Measurements from ENCODE around the gene CENPF. TPM values are rescaled to one million over a fixed set of nuclear protein-coding genes. Genes with fewer than 3 reads are reported as not detected.
"Not testable (repeated sequence)": the region's sequence is repeated elsewhere in the genome, so short reads cannot be mapped to it uniquely, and the experiment has no call there.

CENPF gene
- total and polyA plus RNA-seq, 2 donors = 0.95 to 46.2 TPM

DNA sequence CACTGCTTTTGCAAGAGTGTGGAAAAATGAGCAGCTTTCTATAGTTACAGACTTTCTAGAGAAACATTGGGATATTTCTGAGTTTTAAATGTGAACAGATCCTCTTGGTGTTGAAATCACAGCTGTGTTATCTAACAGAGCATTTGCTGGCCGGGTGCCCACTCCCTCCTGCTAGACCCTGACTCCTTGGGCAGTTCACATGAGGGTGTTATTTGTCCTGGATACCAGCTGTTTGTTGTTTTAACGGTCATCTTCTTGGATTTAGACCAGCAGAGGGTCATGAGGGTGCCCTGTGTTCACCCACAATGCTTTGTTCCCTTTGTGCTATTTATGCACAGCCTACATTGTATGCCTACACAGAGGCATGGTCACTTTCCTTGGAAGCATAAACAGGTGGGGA is 67.1 kb downstream of the CENPF start:
- H3K27ac ChIP-seq (ENCODE audit: low read depth) = no peak overlapping the region
- no peaks in the 10 kb centered on the region for H3K36me3 ChIP-seq (ENCODE audit: insufficient read depth)
- no peak for DNase-seq (ENCODE audit: extremely low spot score)
- no peak overlapping the region for H3K4me3 ChIP-seq (ENCODE audit: low read depth, low read length)
- 14% methylated on average over 2 of the region's 2 CpGs for WGBS
- H3K4me1 ChIP-seq (ENCODE audit: insufficient read depth) = no peaks in the 10 kb centered on the region

- not testable (repeated sequence) for H3K27ac ChIP-seq (ENCODE audit: low read depth); H3K36me3 ChIP-seq (ENCODE audit: insufficient read depth); DNase-seq (ENCODE audit: extremely low spot score); H3K4me3 ChIP-seq (ENCODE audit: low read depth, low read length); H3K4me1 ChIP-seq (ENCODE audit: insufficient read depth)
- WGBS = 84% methylated on average over 26 of the region's 29 CpGs
These were observed 70.0 kb downstream of the CENPF start for GRCh38 chr1:214673029-214673428.

DNA sequence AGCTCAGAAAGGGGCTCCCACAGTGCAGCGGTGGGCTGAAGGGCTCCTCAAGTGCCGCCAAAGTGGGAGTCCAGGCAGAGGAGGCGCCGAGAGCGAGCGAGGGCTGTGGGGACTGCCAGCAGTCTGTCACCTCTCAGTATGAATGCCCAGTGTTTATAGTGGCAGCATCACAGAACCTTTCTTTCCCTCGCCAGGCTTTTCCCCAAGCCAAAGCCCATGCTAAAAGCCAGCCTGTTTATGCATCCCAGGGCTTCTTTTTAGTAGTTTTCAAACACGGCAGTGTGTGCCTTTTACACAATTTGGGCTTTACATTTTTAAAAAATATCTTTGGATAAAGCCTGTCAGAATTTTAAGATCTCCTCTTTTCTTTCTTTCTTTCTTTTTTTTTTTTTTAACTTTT is 70.6 kb downstream of the CENPF start:
- WGBS = 83% methylated on average over 8 of the region's 8 CpGs
- H3K4me1 ChIP-seq (ENCODE audit: insufficient read depth) = no peaks in the 10 kb centered on the region
- DNase-seq (ENCODE audit: extremely low spot score) = no peak

DNA sequence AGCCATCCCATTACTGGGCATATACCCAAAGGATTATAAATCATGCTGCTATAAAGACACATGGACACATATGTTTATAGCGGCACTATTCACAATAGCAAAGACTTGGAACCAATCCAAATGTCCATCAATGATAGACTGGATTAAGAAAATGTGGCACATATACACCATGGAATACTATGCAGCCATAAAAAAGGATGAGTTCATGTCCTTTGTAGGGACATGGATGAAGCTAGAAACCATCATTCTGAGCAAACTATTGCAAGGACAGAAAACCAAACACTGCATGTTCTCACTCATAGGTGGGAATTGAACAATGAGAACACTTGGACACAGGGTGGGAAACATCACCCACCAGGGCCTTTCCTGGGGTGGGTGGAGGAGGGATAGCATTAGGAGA is 72.5 kb downstream of the CENPF start:
- H3K4me3 ChIP-seq (ENCODE audit: low read depth, low read length); H3K27ac ChIP-seq (ENCODE audit: low read depth); DNase-seq (ENCODE audit: extremely low spot score); H3K4me1 ChIP-seq (ENCODE audit: insufficient read depth); H3K36me3 ChIP-seq (ENCODE audit: insufficient read depth): not testable (repeated sequence)
- WGBS = 78% methylated on average over 1 of the region's 1 CpG

More for the DNA sequence above, 70.6 kb downstream of the CENPF start:
- no peak overlapping the region for H3K27ac ChIP-seq (ENCODE audit: low read depth)
- no peaks in the 10 kb centered on the region for H3K36me3 ChIP-seq (ENCODE audit: insufficient read depth)
- no peak overlapping the region for H3K4me3 ChIP-seq (ENCODE audit: low read depth, low read length)

DNA sequence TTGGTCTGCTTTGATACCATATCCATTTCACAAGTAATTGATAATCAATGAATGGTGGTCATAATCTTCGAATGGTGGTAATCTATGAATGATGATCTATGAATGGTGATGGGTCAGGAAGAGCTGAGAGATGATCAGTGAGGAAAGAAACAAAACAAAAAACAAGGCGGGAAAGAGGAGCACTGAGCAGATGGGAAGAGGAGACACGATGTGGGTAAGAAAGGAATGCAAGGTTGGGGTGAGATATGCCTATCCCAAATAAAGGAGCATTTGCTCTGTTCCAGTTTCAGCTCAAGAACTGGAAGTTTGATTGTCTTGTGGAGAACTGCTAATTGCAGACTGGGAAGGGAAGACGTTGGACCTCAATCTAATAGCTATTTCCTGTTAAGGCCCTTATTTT is 73.8 kb downstream of the CENPF start:
- no peaks in the 10 kb centered on the region for H3K4me1 ChIP-seq (ENCODE audit: insufficient read depth)

GRCh38 chr1:214677945-214678344 is 75.0 kb downstream of the CENPF start:
- 88% methylated on average over 2 of the region's 2 CpGs for WGBS
- Histone ChIP-seq H3K4me1 (ENCODE audit: insufficient read depth) (no peaks in the 10 kb centered on the region), H3K4me3 (ENCODE audit: low read depth, low read length) (no peak overlapping the region), H3K36me3 (ENCODE audit: insufficient read depth) (no peaks in the 10 kb centered on the region), H3K27ac (ENCODE audit: low read depth) (no peak overlapping the region)
- DNase-seq (ENCODE audit: extremely low spot score) = no peak

More for the DNA sequence above, 73.8 kb downstream of the CENPF start:
- no peak overlapping the region for H3K4me3 ChIP-seq (ENCODE audit: low read depth, low read length)
- 82% methylated on average over 4 of the region's 4 CpGs for WGBS
- no peaks in the 10 kb centered on the region for H3K36me3 ChIP-seq (ENCODE audit: insufficient read depth)
- H3K27ac ChIP-seq (ENCODE audit: low read depth) = no peak overlapping the region
- DNase-seq (ENCODE audit: extremely low spot score) = no peak

- no peaks in the 10 kb centered on the region for H3K4me1 ChIP-seq (ENCODE audit: insufficient read depth)
- no peak overlapping the region for H3K4me3 ChIP-seq (ENCODE audit: low read depth, low read length)
- DNase-seq (ENCODE audit: extremely low spot score) = no peak
- no peak overlapping the region for H3K27ac ChIP-seq (ENCODE audit: low read depth)
- WGBS = 90% methylated on average over 2 of the region's 2 CpGs
- H3K36me3 ChIP-seq (ENCODE audit: insufficient read depth) = no peaks in the 10 kb centered on the region
These were observed 75.4 kb downstream of the CENPF start for GRCh38 chr1:214678386-214678785.

DNA sequence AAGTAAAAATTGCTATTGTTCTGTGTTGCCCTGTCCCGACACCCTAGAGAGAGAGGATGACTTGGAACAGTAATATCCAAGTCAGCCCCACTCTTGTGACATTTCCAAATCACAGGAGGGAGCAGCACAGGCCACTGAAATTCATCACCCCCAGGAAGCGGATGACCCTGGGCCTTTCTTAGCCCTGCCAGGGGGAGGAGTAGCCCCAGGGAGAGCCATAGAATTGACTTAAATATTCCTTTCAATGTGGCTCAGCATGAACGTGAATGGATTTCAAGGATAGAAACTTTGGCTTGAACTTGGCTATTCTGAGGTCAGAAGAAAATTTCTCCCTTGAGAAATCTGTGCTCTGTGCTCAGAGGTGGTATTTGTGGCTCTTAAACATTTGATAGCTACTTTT is 80.6 kb downstream of the CENPF start:
- H3K4me1 ChIP-seq (ENCODE audit: insufficient read depth) = no peaks in the 10 kb centered on the region
- 75% methylated on average over 3 of the region's 3 CpGs for WGBS
- no peak for DNase-seq (ENCODE audit: extremely low spot score)

GRCh38 chr1:214685906-214686305 is 82.9 kb downstream of the CENPF start:
- Histone ChIP-seq H3K4me1 (ENCODE audit: insufficient read depth) (no peaks in the 10 kb centered on the region), H3K27ac (ENCODE audit: low read depth) (no peak overlapping the region), H3K4me3 (ENCODE audit: low read depth, low read length) (no peak overlapping the region), H3K36me3 (ENCODE audit: insufficient read depth) (no peaks in the 10 kb centered on the region)
- WGBS = 28% methylated on average over 3 of the region's 3 CpGs
- DNase-seq (ENCODE audit: extremely low spot score) = no peak

More for the DNA sequence above, 80.6 kb downstream of the CENPF start:
- Histone ChIP-seq H3K4me3 (ENCODE audit: low read depth, low read length) (no peak overlapping the region), H3K36me3 (ENCODE audit: insufficient read depth) (no peaks in the 10 kb centered on the region), H3K27ac (ENCODE audit: low read depth) (no peak overlapping the region)

DNA sequence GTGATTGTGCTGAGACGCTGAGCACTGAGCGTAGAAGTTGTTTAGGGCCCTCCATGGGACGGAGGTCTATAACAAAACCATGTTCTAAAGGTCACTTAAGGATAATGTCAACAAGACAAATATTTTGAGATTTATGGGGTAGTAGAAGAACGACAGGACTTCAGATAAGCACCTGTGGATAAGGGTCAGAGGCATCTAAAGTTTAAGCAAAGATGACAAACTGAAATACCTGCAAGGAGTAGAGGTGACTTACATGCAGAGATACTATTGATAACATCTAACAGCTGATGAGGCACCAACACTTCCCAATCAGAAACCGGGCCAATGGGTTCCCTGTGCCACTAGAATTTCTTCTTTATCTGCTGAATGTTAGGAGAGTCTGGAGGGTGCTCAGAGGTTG is 83.5 kb downstream of the CENPF start:
- DNase-seq (ENCODE audit: extremely low spot score) = no peak
- 67% methylated on average over 5 of the region's 5 CpGs for WGBS
- Histone ChIP-seq H3K27ac (ENCODE audit: low read depth) (no peak overlapping the region), H3K36me3 (ENCODE audit: insufficient read depth) (no peaks in the 10 kb centered on the region), H3K4me3 (ENCODE audit: low read depth, low read length) (no peak overlapping the region), H3K4me1 (ENCODE audit: insufficient read depth) (no peaks in the 10 kb centered on the region)

- DNase-seq (ENCODE audit: extremely low spot score) = no peak
- WGBS = 57% methylated on average over 3 of the region's 3 CpGs
- no peak overlapping the region for H3K4me3 ChIP-seq (ENCODE audit: low read depth, low read length)
These were observed 85.9 kb downstream of the CENPF start for GRCh38 chr1:214688891-214689290.

DNA sequence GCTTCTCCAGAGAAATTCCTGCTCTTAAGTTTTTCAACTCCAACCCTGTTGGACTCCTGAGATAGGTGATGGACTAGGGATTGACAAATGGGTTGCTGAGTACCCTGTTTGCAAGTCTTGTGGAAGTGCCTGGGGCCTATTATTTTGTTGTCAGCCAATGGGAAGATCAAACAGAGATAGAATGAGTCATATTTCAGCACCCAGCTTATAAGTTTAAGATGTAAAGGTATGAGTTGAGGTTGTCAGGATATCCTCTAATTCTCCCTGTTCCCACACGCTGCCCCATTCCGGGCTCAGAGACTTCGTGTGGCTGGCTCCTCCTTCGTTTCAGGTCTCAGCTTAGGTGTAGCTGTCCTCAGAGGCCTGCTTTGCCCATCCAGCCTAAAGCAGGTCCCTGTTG is 91.8 kb downstream of the CENPF start:
- no peak for DNase-seq (ENCODE audit: extremely low spot score)
- Histone ChIP-seq H3K27ac (ENCODE audit: low read depth) (no peak overlapping the region), H3K4me3 (ENCODE audit: low read depth, low read length) (no peak overlapping the region), H3K36me3 (ENCODE audit: insufficient read depth) (no peaks in the 10 kb centered on the region), H3K4me1 (ENCODE audit: insufficient read depth) (no peaks in the 10 kb centered on the region)
- WGBS = 71% methylated on average over 4 of the region's 4 CpGs

More at GRCh38 chr1:214688891-214689290, 85.9 kb downstream of the CENPF start:
- Histone ChIP-seq H3K27ac (ENCODE audit: low read depth) (no peak overlapping the region), H3K36me3 (ENCODE audit: insufficient read depth) (no peaks in the 10 kb centered on the region), H3K4me1 (ENCODE audit: insufficient read depth) (no peaks in the 10 kb centered on the region)

DNA sequence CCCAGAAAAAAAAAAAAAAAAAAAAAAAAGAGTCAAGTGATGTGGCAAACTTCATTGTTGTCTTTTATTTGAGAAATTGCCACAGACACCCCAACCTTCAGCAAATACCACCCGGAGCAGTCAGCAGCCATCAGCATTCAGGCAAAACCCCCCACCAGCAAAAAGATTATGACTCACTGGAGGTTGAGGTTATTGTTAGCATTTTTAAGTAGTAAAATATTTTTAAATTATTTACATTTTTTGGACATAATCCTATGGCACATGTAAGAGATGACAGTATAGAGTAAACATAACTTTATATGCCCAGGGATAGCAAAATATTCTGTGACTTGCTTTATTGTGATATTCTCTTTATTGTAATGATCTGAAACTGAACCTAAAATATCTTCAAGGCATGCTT is 95.6 kb downstream of the CENPF start:
- no peaks in the 10 kb centered on the region for H3K36me3 ChIP-seq (ENCODE audit: insufficient read depth)
- no peak for DNase-seq (ENCODE audit: extremely low spot score)
- 76% methylated on average over 1 of the region's 1 CpG for WGBS
- H3K27ac ChIP-seq (ENCODE audit: low read depth) = no peak overlapping the region
- no peak overlapping the region for H3K4me3 ChIP-seq (ENCODE audit: low read depth, low read length)
- no peaks in the 10 kb centered on the region for H3K4me1 ChIP-seq (ENCODE audit: insufficient read depth)

DNA sequence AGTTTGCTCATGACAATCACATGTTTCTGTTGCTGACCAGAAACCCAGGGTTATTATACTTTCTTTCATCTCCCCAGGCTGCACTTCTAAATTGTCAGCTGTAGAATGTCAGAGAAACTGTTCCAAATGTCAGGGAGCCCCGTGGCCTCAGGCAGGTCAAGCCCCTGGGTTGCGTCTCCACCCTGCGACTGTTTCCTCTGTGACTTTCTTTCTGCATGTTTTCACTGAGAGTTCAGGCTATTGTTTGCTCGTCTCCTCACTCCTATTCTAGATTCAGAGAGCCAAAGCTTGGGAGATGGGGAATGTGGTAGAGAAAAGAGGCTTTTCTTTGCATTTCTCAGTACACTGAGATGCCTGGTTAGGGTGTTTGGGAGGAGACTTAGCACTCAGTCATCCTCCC is 97.4 kb downstream of the CENPF start:
- Histone ChIP-seq H3K36me3 (ENCODE audit: insufficient read depth) (no peaks in the 10 kb centered on the region), H3K27ac (ENCODE audit: low read depth) (no peak overlapping the region), H3K4me1 (ENCODE audit: insufficient read depth) (no peaks in the 10 kb centered on the region), H3K4me3 (ENCODE audit: low read depth, low read length) (no peak overlapping the region)
- WGBS = 26% methylated on average over 4 of the region's 4 CpGs
- no peak for DNase-seq (ENCODE audit: extremely low spot score)

DNA sequence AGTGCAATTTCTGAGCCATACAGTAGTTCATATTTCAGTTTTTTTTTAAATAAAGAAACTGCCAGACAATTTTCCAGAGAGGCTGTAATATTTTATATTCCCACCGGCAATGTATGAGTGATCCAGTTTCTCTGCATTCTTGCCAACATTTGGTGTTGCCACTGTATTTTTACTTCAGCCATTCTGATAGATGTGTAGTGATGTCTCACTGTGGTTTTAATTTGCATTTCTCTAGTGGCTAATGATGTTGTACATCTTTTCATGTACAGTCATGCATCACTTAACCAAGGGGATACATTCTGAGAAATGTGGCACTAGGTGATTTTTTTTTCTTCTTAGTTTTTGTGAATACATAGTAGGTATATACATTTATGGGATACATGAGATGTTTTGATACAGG is 99.6 kb downstream of the CENPF start:
- DNase-seq (ENCODE audit: extremely low spot score) = no peak
- 91% methylated on average over 1 of the region's 1 CpG for WGBS
- no peak overlapping the region for H3K4me3 ChIP-seq (ENCODE audit: low read depth, low read length)

More for the DNA sequence above, 99.6 kb downstream of the CENPF start:
- H3K36me3 ChIP-seq (ENCODE audit: insufficient read depth) = no peaks in the 10 kb centered on the region
- H3K4me1 ChIP-seq (ENCODE audit: insufficient read depth) = no peaks in the 10 kb centered on the region
- no peak overlapping the region for H3K27ac ChIP-seq (ENCODE audit: low read depth)
